Colonic mucosa (tissue), 4 donors: ENCODE results near the gene SLC6A6. TPM values are rescaled to one million over a fixed set of nuclear protein-coding genes. Genes with fewer than 3 reads are reported as not detected.

Source experiments
- DNase-seq: peaks from one replicate; pipeline ENCODE4 v3.0.0-alpha.2; 2020
- H3K27ac ChIP-seq: fragments of 200-600 bp; one replicate; pipeline ENCODE4 v1.8.0; 2021
- H3K27me3 ChIP-seq: fragments of 200-600 bp; one replicate; pipeline ENCODE4 v1.8.0; 2021
- H3K36me3 ChIP-seq: fragments of 200-600 bp; one replicate; pipeline ENCODE4 v1.8.0; 2021
- H3K4me1 ChIP-seq: fragments of 200-600 bp; one replicate; pipeline ENCODE4 v1.8.0; 2021; ENCODE audit warnings: mild to moderate bottlenecking
- H3K4me3 ChIP-seq: fragments of 200-600 bp; one replicate; pipeline ENCODE4 v1.8.0; 2021
- H3K9ac ChIP-seq, 2 donors: one replicate each; pipeline ENCODE4 v1.7.0; 2013; ENCODE audit warnings: control low read depth in 2 of 2, low read depth in 2 of 2, low read length in 2 of 2
- H3K9me3 ChIP-seq: fragments of 200-600 bp; one replicate; pipeline ENCODE4 v1.8.0; 2021
- CTCF ChIP-seq: fragments of 200-600 bp; IDR thresholded peaks from one replicate; pipeline ENCODE4 v1.8.0; 2022; ENCODE audit warnings: antibody characterized with exemption, mild to moderate bottlenecking
- intact Hi-C: fragments of 100-400 bp; cut with DNase I; formaldehyde crosslinking; loops from one replicate; pipeline ENCODE4 v1.14.1; 2022
- total RNA-seq, 2 donors: library from RNA; stranded (reverse); fragmentation: NEBNext Ultra II Directional in 1 of 2; extraction: Animal tissue kit (Norgen Biotek cat#: 25700) in 1 of 2; gene quantifications; one replicate each; pipeline ENCODE4 v1.2.1, GENCODE V29; 2021
- donor health status: healthy.
- donor health status: DM: no; HTN: no; CAD: no.
- donor health status: DM: no; HTN: no; CAD: no.

Gene SLC6A6
- total RNA-seq, 2 donors from 2014 or later = 7.2 to 13.0 TPM

GRCh38 chr3:14489641-14490040, 87.2 kb downstream of the SLC6A6 start:
- Histone ChIP-seq H3K27ac (no peak overlapping the region), H3K9me3 (no peaks in the 10 kb centered on the region), H3K36me3 (no peaks in the 10 kb centered on the region), H3K4me3 (no peak overlapping the region), H3K4me1 (no peaks in the 10 kb centered on the region), H3K27me3 (no peaks in the 10 kb centered on the region), H3K9ac (no peak overlapping the region)
- DNase-seq = no peak
- TF ChIP-seq CTCF = no peak
- intact Hi-C loops = no loop called here

- no peak for DNase-seq
- no peak overlapping the region for H3K9ac ChIP-seq
- H3K9me3 ChIP-seq = no peaks in the 10 kb centered on the region
These were observed 87.8 kb downstream of the SLC6A6 start for GRCh38 chr3:14490255-14490654.

GRCh38 chr3:14490831-14491230, 88.4 kb downstream of the SLC6A6 start:
- H3K9me3 ChIP-seq = no peaks in the 10 kb centered on the region
- no peaks in the 10 kb centered on the region for H3K27me3 ChIP-seq
- H3K36me3 ChIP-seq = no peaks in the 10 kb centered on the region
- no peak overlapping the region for H3K4me3 ChIP-seq
- no peak overlapping the region for H3K9ac ChIP-seq
- H3K4me1 ChIP-seq = no peaks in the 10 kb centered on the region
- no peak for TF ChIP-seq CTCF
- no peak for DNase-seq
- intact Hi-C loops = no loop called here
- H3K27ac ChIP-seq = no peak overlapping the region

More at GRCh38 chr3:14490255-14490654, 87.8 kb downstream of the SLC6A6 start:
- Histone ChIP-seq H3K4me1 (no peaks in the 10 kb centered on the region), H3K4me3 (no peak overlapping the region), H3K36me3 (no peaks in the 10 kb centered on the region), H3K27me3 (no peaks in the 10 kb centered on the region), H3K27ac (no peak overlapping the region)
- no peak for TF ChIP-seq CTCF
- intact Hi-C loops = no loop called here

GRCh38 chr3:14491396-14492190, 89.2 kb downstream of the SLC6A6 start:
- Histone ChIP-seq H3K4me3 (no peak overlapping the region), H3K36me3 (no peaks in the 10 kb centered on the region), H3K9me3 (no peaks in the 10 kb centered on the region), H3K4me1 (no peaks in the 10 kb centered on the region), H3K27me3 (no peaks in the 10 kb centered on the region), H3K9ac (no peak overlapping the region), H3K27ac (no peak overlapping the region)
- DNase-seq = no peak
- no peak for TF ChIP-seq CTCF
- intact Hi-C loops = no loop called here

GRCh38 chr3:14492948-14493881, 90.8 kb downstream of the SLC6A6 start:
- no peaks in the 10 kb centered on the region for H3K36me3 ChIP-seq
- H3K9ac ChIP-seq = no peak overlapping the region
- intact Hi-C loops = no loop called here
- H3K4me3 ChIP-seq = no peak overlapping the region
- H3K4me1 ChIP-seq = no peaks in the 10 kb centered on the region
- no peak for TF ChIP-seq CTCF
- no peaks in the 10 kb centered on the region for H3K27me3 ChIP-seq
- H3K27ac ChIP-seq = no peak overlapping the region
- H3K9me3 ChIP-seq = no peaks in the 10 kb centered on the region
- DNase-seq = no peak
